Endothelial cell of umbilical vein (primary cell): ENCODE measurements around the gene GJA8. TPM values are rescaled to one million over a fixed set of nuclear protein-coding genes. Genes with fewer than 3 reads are reported as not detected.

Experiments used
- BruUV-seq: library from RNA; stranded (reverse); fragments of 400-500 nt; replicated peaks from 2 replicates; lab custom pipeline; 2021; lab: Mats Ljungman, UMichigan
- CTCF ChIA-PET: fragments of 300-600, 350-600 bp; sonication (Branson Sonifier 250); formaldehyde crosslinking; loops from one replicate; lab custom pipeline; 2021; ENCODE audit warnings: antibody characterized with exemption, inconsistent platforms; lab: Charles Lee
- POLR2A ChIA-PET: fragments of 300-600, 350-600 bp; sonication (Branson Sonifier 250); formaldehyde crosslinking; loops from one replicate; lab custom pipeline; 2021; ENCODE audit warnings: antibody characterized with exemption, inconsistent platforms; lab: Charles Lee
- DNase-seq: peaks from one replicate; pipeline ENCODE4 v3.0.0-alpha.2; 2011; ENCODE audit warnings: low read depth, low spot score
- FAIRE-seq: peaks from 2 replicates; lab custom pipeline; 2011; peaks lifted over from hg19 to GRCh38; lab: Jason Lieb, UNC
- H2AFZ ChIP-seq: 2 replicates; pipeline ENCODE4 v1.6.0; 2012; ENCODE audit warnings: low read depth, low read length, control low read depth, inconsistent platforms
- H3K27ac ChIP-seq: 2 replicates; pipeline ENCODE4 v1.5.1; 2011; ENCODE audit warnings: low read depth, mild to moderate bottlenecking, control low read depth, low read length, moderate library complexity; ENCODE audit not compliant: insufficient read depth
- H3K27me3 ChIP-seq, 2 experiments: 2 replicates each; pipeline versions ENCODE4 v1.6.0 to v1.6.1; 2011; ENCODE audit warnings: low read length in 2 of 2, mixed read lengths in 1 of 2; ENCODE audit not compliant: control insufficient read depth in 2 of 2, insufficient read depth in 2 of 2
- H3K36me3 ChIP-seq, 2 experiments: 2 replicates in 1 of 2; 3 replicates in 1 of 2; pipeline ENCODE4 v1.5.1; 2011; ENCODE audit warnings: low read length in 2 of 2, mild to moderate bottlenecking in 1 of 2, moderate library complexity in 1 of 2; ENCODE audit not compliant: control insufficient read depth in 2 of 2, insufficient read depth in 2 of 2; ENCODE audit errors: extremely low read depth in 1 of 2
- H3K4me1 ChIP-seq: 3 replicates; pipeline ENCODE4 v1.5.1; 2011; ENCODE audit warnings: mild to moderate bottlenecking, low read length; ENCODE audit not compliant: control insufficient read depth, insufficient read depth; ENCODE audit errors: extremely low read depth
- H3K4me2 ChIP-seq: 2 replicates; pipeline ENCODE4 v1.6.1; 2011; ENCODE audit warnings: low read length, control low read depth, mixed read lengths; ENCODE audit not compliant: insufficient read depth
- H3K4me3 ChIP-seq, 3 experiments: fragments of 200-600 bp in 1 of 3; sonication (generic), shearing (Covaris generic) in 1 of 3; replicated peaks in 1 of 3; 2 replicates each; pipeline ENCODE4 v1.5.1; 2011 to 2016; ENCODE audit warnings: control low read depth in 3 of 3, low read length in 3 of 3, mild to moderate bottlenecking in 2 of 3, inconsistent platforms in 1 of 3, low read depth in 1 of 3, moderate library complexity in 1 of 3; ENCODE audit not compliant: insufficient read depth in 1 of 3
- H3K79me2 ChIP-seq: 2 replicates; pipeline ENCODE4 v1.6.0; 2012; ENCODE audit warnings: low read length, inconsistent platforms; ENCODE audit not compliant: control insufficient read depth, insufficient read depth
- H3K9ac ChIP-seq: replicated peaks from 2 replicates; pipeline ENCODE3; 2011; ENCODE audit warnings: low read length, control low read depth; ENCODE audit not compliant: insufficient read depth; ENCODE audit errors: extremely low read depth
- H3K9me1 ChIP-seq: replicated peaks from 3 replicates; pipeline ENCODE4 v1.6.0; 2011; ENCODE audit warnings: mild to moderate bottlenecking, low read length; ENCODE audit not compliant: control insufficient read depth, insufficient read depth; ENCODE audit errors: extremely low read depth
- H3K9me3 ChIP-seq: replicated peaks from 2 replicates; pipeline ENCODE4 v1.5.1; 2012; ENCODE audit warnings: low read length, inconsistent platforms; ENCODE audit not compliant: control insufficient read depth, insufficient read depth
- H4K20me1 ChIP-seq: replicated peaks from 2 replicates; pipeline ENCODE3; 2011; ENCODE audit warnings: mild to moderate bottlenecking, low read length; ENCODE audit not compliant: control insufficient read depth, insufficient read depth; ENCODE audit errors: extremely low read depth
- CTCF ChIP-seq, 2 donors: IDR thresholded peaks; 1 replicate in 1 of 2; 2 replicates in 1 of 2; pipeline ENCODE4 v1.5.1; 2011; ENCODE audit warnings: low read length in 2 of 2, mild to moderate bottlenecking in 2 of 2, moderate library complexity in 2 of 2, control low read depth in 1 of 2, inconsistent platforms in 1 of 2, low read depth in 1 of 2; ENCODE audit not compliant: insufficient read depth in 1 of 2; ENCODE audit errors: extremely low read depth in 1 of 2
- EZH2 ChIP-seq: IDR thresholded peaks from 2 replicates; pipeline ENCODE4 v1.6.1; 2012; ENCODE audit warnings: borderline replicate concordance, low read depth, mild to moderate bottlenecking, moderate library complexity, low read length, inconsistent platforms; ENCODE audit not compliant: severe bottlenecking
- FOS ChIP-seq: IDR thresholded peaks from 2 replicates; pipeline ENCODE4 v1.6.1; 2011; ENCODE audit warnings: mild to moderate bottlenecking, low read length, moderate library complexity, borderline replicate concordance; ENCODE audit not compliant: insufficient read depth
- GATA2 ChIP-seq: IDR thresholded peaks from 2 replicates; pipeline ENCODE4 v1.7.0; 2011; ENCODE audit warnings: low read depth, mild to moderate bottlenecking, moderate library complexity, mixed read lengths, low read length; ENCODE audit not compliant: insufficient read length, insufficient read depth
- JUN ChIP-seq: IDR thresholded peaks from 2 replicates; pipeline ENCODE4 v1.6.1; 2011; ENCODE audit warnings: borderline replicate concordance, low read depth; ENCODE audit not compliant: insufficient read length, insufficient read depth
- MAX ChIP-seq: IDR thresholded peaks from 2 replicates; pipeline ENCODE4 v1.6.1; 2011; ENCODE audit not compliant: insufficient read depth, insufficient read length
- POLR2A ChIP-seq: IDR thresholded peaks from 2 replicates; pipeline ENCODE4 v1.6.1; 2012; ENCODE audit warnings: low read depth, mild to moderate bottlenecking, control low read depth, low read length
- POLR2AphosphoS5 ChIP-seq: IDR thresholded peaks from 2 replicates; pipeline ENCODE4 v1.6.1; 2012; ENCODE audit warnings: low read depth, mild to moderate bottlenecking, control low read depth, low read length, moderate library complexity; ENCODE audit not compliant: insufficient read depth
- dilution Hi-C: fragments of 300-500 bp; cut with MboI; formaldehyde crosslinking; loops from one replicate; pipeline ENCODE4 v1.15.0; 2019; ENCODE audit warnings: low sequenced_read_pairs; ENCODE audit not compliant: extremely low pct_ligation_motif_present
- intact Hi-C: fragments of 100-400 bp; cut with micrococcal nuclease; formaldehyde crosslinking; loops from one replicate; pipeline ENCODE4 v1.10.0; 2022
- polyA plus RNA-seq, 4 experiments: library from polyadenylated mRNA; depleted of rRNA in 3 of 4; stranded (reverse) in 3 of 4; unstranded in 1 of 4; fragments of >200 nt; gene quantifications; 2 replicates each; pipeline versions ENCODE4 v1.2.1 to v1.2.3, GENCODE V29; 2011 to 2012; ENCODE audit warnings: missing spikeins in 1 of 4
- total RNA-seq: library from RNA; stranded (reverse); gene quantifications from 2 replicates; pipeline ENCODE4 v1.2.3, GENCODE V29; 2021

Gene GJA8
- total and polyA plus RNA-seq, 2 donors (not counting 3 experiments of a cell fraction or from before 2014, with no cell fraction given) = not detected

- no peaks in the 10 kb centered on the region for H3K9me1 ChIP-seq
- intact Hi-C loops (loop anchor here (2.0 kb wide), 1 partner anchor 57 kb away; no protein-coding TSS in a partner anchor), dilution Hi-C loops (no loop called here)
- TF ChIP-seq GATA2 = no peak
- no peak for TF ChIP-seq POLR2AphosphoS5
- TF ChIP-seq JUN = no peak
- TF ChIP-seq EZH2 = no peak
- no peak for TF ChIP-seq POLR2A
- TF ChIP-seq MAX = no peak
- TF ChIP-seq CTCF (IDR thresholded peaks at IDR 0.05; ENCODE audit: extremely low read depth in 1 of 2, insufficient read depth in 1 of 2, low read depth in 1 of 2, low read length in 2 of 2) = no peak
- no peak for TF ChIP-seq FOS
- no peak overlapping the region for H3K4me2 ChIP-seq
- ChIA-PET POLR2A (no interaction called here), CTCF (no interaction called here)
- H4K20me1 ChIP-seq = no peaks in the 10 kb centered on the region
- H3K9ac ChIP-seq = no peak overlapping the region
- H2AFZ ChIP-seq = no peak overlapping the region
- no peak for FAIRE-seq
- no TSS peak for BruUV-seq
- no peak overlapping the region for H3K4me3 ChIP-seq
- no peak overlapping the region for H3K27ac ChIP-seq
- no peaks in the 10 kb centered on the region for H3K79me2 ChIP-seq
- peaks cover 29% of the 10 kb centered on the region for H3K4me1 ChIP-seq
- no peaks in the 10 kb centered on the region for H3K9me3 ChIP-seq
- no peaks in the 10 kb centered on the region for H3K27me3 ChIP-seq
- H3K36me3 ChIP-seq = no peaks in the 10 kb centered on the region
- DNase-seq = no peak
Observed at GRCh38 chr1:147879911-147880310, 22.7 kb upstream of the GJA8 start.
